HUDEP-2 (cell line): ENCODE data around the gene MTRFR.
"Not testable (repeated sequence)": the region's sequence is repeated elsewhere in the genome, so short reads cannot be mapped to it uniquely, and the experiment has no call there.

Experiments
- DNase-seq, 76 experiments: peaks; one replicate each; lab custom pipeline; 2025; ENCODE audit not compliant: unreplicated experiment in 76 of 76; lab: John Stamatoyannopoulos, UW

Gene MTRFR

GRCh38 chr12:123248129-123248528 lies 14.9 kb downstream of the MTRFR start:
- DNase-seq, result not testable (repeated sequence)

- DNase-seq, result not testable (repeated sequence)
Measured at GRCh38 chr12:123248996-123249741, 15.9 kb downstream of the MTRFR start.

- DNase-seq, result no peak
Measured at GRCh38 chr12:123250471-123251383, 17.5 kb downstream of the MTRFR start.

DNA sequence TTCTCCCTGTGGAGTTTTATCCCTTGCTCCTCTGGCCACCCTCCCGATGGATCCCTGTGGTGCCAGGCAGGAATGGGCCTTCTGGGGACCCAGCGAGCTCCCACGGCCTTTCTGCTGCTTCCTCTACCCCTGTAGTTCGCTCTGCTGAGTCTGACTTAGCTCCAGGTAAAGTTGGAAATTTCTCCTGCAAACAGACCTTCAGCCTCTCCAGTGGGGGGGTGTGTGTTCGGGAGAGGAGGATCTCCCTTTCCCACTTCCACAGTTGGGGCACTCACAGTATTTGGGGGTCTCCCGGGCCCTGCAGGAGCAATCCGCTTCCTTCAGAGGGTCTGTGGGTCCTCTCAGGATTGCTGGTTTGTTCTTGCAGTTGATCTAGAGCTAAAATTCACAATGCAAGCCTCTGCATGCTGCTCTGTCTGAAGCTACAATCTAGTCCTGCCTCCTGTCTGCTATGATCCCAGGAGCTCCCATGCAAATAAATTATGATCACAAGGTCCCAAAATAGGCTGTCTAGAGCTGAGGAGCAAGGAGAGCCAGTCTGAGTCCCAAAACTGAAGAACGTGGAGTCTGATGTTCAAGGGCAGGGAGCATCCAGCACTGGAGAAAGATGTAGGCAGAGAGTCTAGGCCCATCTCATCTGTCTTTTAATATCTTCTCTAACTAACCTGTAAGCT lies 18.3 kb downstream of the MTRFR start:
- DNase-seq, result no peak

GRCh38 chr12:123252365-123252764 lies 19.1 kb downstream of the MTRFR start:
- not testable (repeated sequence) for DNase-seq

DNA sequence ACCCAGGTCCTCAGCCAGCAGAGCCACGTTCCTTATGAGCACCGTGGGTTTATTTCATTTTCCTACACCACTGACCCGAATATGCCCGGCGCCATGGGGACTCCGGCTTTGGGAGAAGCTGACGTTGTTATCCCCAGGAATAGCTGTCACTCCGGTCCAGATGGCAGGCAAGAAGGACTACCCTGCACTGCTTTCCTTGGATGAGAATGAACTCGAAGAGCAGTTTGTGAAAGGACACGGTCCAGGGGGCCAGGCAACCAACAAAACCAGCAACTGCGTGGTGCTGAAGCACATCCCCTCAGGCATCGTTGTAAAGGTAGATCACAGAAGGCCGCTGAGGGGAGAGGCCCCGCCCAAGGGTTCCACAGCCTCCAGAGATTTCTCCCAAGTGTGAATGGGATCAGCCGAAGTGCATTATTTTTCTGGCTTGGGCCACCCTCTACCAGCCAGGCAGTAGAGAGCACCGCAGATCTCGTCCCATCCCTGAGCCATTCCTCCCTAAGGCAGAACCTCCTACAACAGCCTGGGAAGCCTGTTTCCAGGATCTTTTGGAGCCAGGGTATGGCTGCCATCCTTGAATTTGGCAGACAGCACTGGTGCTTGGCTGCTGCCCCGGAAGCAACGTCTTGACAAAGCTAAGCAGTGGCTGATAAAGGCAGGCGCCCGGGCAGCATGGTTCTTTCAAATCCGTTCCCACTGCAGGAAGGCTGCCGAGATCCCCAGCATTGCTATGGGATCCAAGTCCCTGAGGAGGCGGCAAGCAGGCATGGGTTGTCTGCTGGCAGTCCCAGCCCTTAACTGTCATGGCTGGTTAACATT lies 20.6 kb downstream of the MTRFR start:
- no peak for DNase-seq

GRCh38 chr12:123254853-123255446 lies 21.7 kb downstream of the MTRFR start:
- no peak for DNase-seq

GRCh38 chr12:123258593-123258992 lies 25.4 kb downstream of the MTRFR start:
- DNase-seq, result no peak

GRCh38 chr12:123260081-123260480 lies 26.8 kb downstream of the MTRFR start:
- DNase-seq, result no peak

- no peak for DNase-seq
Measured at GRCh38 chr12:123261196-123261595, 28.0 kb downstream of the MTRFR start.

DNA sequence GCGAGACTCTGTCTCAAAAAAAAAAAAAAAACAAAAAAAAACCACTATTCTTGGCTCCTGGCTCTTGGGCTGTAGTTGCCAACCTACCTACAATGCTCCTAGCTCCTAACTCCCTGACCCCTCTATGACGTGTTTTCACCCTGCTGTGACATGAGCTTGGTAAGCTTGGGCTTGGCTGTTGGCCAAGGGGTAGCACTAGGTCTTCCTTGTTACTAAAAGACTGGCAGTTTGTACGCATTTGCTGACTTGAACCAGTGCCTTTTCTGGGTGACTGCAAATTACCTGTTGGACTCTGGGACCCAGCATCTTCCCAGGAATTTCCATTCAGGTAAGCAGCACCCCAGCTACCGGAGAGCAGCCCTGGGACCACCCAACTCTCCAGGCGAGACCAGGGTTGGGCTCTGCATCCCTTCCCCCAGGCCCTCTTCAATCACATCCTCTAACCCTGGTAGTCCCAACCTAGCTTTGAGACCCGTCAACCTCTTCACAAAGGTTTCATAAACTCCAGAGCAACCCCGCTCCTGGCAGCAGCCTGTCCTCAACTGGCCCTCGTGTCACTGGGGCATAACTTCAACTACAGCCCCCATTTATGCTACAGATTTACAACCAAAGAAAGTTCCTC lies 30.1 kb downstream of the MTRFR start:
- no peak for DNase-seq

GRCh38 chr12:123264642-123265041 lies 31.4 kb downstream of the MTRFR start:
- no peak for DNase-seq

DNA sequence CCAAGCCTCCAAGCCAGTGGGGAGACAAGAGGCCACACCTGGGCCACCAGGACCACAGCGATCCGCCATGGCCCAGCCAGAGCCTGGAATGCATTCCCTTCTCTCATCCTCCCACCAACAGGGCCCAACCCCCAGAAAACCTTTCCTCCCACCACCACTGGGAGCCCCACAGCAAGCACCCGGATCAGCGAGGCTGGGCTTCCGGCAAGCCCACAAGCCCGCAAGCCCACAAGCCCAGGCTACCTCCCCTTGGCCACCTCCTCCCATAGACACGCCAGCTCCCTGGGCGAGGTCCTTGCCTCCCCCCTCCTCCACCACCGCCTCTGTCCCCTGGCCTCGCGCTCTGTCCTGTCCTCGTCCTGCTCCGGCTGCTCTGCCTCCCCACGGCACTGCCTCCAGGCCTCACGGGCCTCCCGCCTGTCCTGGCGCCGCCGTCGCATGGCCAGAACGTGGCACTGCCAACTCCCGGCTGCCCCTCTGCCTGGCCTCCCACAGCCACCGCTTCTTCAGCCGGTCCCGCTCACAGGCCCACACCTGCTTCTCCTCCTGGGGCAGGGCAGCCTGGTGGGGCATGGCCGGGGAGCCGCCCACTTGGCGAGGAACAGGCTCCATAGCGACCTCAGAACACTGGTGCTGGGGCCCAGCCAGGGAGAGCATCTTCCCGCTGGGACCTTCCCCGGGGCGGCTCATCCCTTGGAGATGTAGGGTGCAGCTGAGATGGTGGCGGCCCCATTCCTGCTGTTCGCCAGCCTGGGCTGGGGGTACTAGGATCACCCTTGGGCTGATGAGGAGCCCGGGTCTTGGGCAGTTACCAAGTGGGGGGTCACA lies 32.8 kb downstream of the MTRFR start:
- no peak for DNase-seq

GRCh38 chr12:123266679-123267277 lies 33.5 kb downstream of the MTRFR start:
- DNase-seq, result no peak

DNA sequence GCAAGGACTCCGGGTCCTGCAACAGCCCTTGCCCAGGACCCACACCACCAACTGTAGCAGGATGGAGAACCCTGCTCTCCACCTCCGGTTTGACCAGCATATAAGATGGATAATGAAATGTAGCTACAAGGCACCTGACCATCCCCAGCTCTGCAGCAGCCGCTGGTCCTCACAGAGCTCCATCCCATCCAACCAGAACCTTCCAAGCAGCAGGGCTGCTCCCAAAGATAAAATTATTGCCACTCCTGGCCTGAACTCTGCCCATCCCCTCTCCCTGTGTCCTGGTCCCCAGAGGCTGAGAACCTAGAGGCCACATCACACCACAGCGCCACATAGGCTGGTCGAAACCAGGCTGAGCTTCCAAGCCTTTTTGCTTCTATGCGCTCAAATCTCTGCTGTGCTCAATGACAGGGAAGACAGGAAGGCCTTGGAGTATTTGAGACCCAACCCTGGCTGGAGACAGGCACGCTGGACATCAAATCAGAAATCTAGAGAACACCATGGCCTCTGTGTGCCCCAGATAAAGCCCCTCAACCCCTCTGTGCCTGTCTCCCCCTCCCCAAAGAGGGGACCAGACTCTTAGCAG lies 34.2 kb downstream of the MTRFR start:
- no peak for DNase-seq

DNA sequence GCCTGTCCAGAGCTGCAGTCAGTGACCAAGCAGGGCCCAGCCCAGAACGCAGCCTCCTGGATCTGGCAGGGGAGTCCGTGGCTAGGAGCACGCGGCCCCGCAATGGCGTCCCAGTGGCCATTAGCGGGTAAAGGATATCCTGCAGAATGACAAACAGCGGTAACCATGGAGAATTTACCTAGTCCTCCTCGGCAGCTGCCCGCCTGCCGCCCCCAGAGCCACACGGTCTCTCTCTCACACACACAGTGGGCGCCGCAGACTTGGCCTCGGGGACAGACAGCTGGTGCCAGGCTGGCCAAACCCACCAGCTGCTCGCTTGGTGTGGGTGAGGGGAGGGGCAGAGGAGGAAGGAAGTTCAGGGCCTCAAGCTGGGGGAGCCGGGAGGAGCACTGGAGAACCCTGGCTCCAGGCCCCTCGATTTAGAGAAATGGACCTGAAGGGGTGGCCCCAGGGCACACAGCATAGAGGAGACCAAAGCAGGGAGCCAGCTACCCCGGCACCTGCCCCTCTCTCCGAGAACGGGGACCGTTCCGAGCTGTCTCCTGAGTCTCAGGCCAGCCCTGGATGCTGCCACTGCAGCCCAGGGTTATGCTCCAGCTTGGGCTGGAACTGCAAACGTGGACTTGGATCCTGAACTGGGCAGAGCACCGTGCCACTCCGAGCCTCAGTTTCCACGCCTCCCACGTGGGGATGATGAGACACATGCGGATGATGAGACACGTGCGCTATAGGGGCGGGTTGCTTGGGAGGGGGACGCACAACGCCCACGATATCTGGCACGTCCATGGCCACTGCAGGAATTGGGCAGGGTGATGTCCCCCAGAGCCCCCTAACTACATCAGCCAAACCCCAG lies 35.0 kb downstream of the MTRFR start:
- no peak for DNase-seq

DNA sequence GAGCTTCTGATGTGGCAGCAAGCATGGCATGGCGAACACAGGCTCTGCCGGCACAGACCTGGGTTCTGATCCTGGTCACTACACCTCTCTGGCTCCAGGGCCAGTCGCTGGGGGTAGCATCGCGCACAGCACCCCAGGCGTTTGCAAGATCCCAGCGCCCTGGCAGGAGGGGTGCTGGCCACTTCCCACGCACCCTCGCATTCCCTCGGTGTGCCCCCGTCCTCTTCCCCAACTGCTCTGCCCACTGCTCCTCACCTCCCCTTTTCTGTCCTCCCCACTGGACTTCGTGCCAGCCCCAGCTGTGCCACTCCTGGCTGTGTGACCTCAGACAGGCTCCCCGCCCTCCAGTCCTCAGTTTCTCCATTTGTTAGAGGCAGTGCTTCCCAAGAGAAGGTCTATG lies 35.6 kb downstream of the MTRFR start:
- DNase-seq, result no peak
